ENCODE data around the gene ELAVL1. TPM values are rescaled to one million over a fixed set of nuclear protein-coding genes. Genes with fewer than 3 reads are reported as not detected.

The ELAVL1 gene
- total and polyA plus RNA-seq, 2 experiments from 2014 or later: 81.6 to 143 TPM

DNA sequence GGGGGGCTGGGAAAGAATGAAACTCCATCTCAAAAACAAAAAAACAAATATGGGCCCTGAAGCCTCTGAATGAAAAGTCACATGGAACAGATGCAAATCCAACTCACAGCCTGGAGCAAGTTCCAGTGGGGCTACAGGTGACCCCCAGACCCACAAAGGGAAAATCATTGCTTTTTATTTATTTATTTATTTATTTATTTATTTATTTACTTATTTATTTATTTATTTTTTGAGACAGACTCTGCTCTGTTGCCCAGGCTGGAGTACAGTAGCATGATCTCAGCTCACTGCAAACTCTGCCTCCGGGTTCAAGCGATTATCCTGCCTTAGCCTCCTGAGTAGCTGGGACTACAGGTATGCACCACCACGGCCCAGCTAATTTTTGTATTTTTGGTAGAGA lies 33.8 kb upstream of the ELAVL1 start:
- no peak for ATAC-seq
- Histone ChIP-seq H3K27me3 (ENCODE audit: insufficient read depth) (no peaks in the 10 kb centered on the region), H3K4me2 (no peak overlapping the region), H3F3A (replicated peaks; ENCODE audit: low read depth) (no peaks in the 10 kb centered on the region), H3K79me2 (replicated peaks; ENCODE audit: insufficient read depth) (no peaks in the 10 kb centered on the region), H3K9me2 (ENCODE audit: insufficient read depth) (no peaks in the 10 kb centered on the region; the same call in 1 of the 2 replicates), H3K27ac (ENCODE audit: low read depth) (no peak overlapping the region), H3K36me3 (ENCODE audit: insufficient read depth) (no peaks in the 10 kb centered on the region), H3K4me1 (ENCODE audit: insufficient read depth) (peaks cover 3% of the 10 kb centered on the region; the same call in 1 of the 2 replicates), H3K4me3 (no peak overlapping the region), H4K20me1 (replicated peaks; ENCODE audit: insufficient read depth) (no peaks in the 10 kb centered on the region), H2AFZ (no peak overlapping the region)
- Mint-ChIP-seq H3K9me3 (no peaks in the 10 kb centered on the region), H3K4me3 (no peak overlapping the region), H3K27me3 (ENCODE audit: insufficient read depth, low read depth, poor library complexity) (peaks cover 3% of the 10 kb centered on the region), H3K36me3 (ENCODE audit: low read depth) (no peaks in the 10 kb centered on the region), H3K4me1 (peaks cover 6% of the 10 kb centered on the region; the same call in 2 of the 3 replicates), H3K27ac (no peak overlapping the region)
- no peak for TF ChIP-seq ZNF462 (CRISPR knock-in tag; IDR thresholded peaks at IDR 0.05)
- TF ChIP-seq EZH2 (IDR thresholded peaks at IDR 0.05; ENCODE audit: low read depth, unreplicated experiment): no peak
- no peak for TF ChIP-seq ZNF331 (CRISPR knock-in tag; IDR thresholded peaks at IDR 0.05; ENCODE audit: low read depth)
- TF ChIP-seq POLR2AphosphoS5 (IDR thresholded peaks at IDR 0.05; ENCODE audit: low read depth): no peak
- no peak for DNase-seq (ENCODE audit: low spot score)

DNA sequence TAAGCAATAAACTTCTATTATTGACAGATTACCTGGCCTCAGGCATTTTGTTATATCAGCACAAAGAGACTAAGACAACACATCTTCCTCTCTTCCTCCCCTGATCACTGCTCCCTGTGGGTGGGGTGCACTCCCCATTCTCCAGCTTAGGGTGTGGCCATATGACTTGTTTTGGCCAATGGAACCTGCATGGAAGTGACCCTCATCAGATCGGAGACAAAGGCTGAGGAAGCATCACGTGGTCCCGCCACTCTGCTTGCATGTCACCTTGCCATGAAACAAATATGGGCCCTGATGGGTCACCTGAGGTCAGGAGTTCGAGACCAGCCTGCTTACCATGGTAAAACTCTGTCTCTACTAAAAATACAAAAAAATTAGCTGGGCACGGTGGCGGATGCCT lies 33.4 kb upstream of the ELAVL1 start:
- Mint-ChIP-seq H3K4me3 (no peak overlapping the region), H3K4me1 (peaks cover 6% of the 10 kb centered on the region; the same call in 2 of the 3 replicates), H3K9me3 (no peaks in the 10 kb centered on the region), H3K27me3 (ENCODE audit: insufficient read depth, low read depth, poor library complexity) (peaks cover 3% of the 10 kb centered on the region), H3K27ac (no peak overlapping the region), H3K36me3 (ENCODE audit: low read depth) (no peaks in the 10 kb centered on the region)
- Histone ChIP-seq H3K4me2 (no peak overlapping the region), H3K4me3 (no peak overlapping the region), H3K79me2 (replicated peaks; ENCODE audit: insufficient read depth) (no peaks in the 10 kb centered on the region), H3K27ac (ENCODE audit: low read depth) (no peak overlapping the region), H3K27me3 (ENCODE audit: insufficient read depth) (no peaks in the 10 kb centered on the region), H3K4me1 (ENCODE audit: insufficient read depth) (peaks cover 3% of the 10 kb centered on the region; the same call in 1 of the 2 replicates), H2AFZ (no peak overlapping the region), H3K36me3 (ENCODE audit: insufficient read depth) (no peaks in the 10 kb centered on the region), H3F3A (replicated peaks; ENCODE audit: low read depth) (0 out of 2 replicates have a peak, but pooled peaks cover 2% of the 10 kb centered on the region), H3K9me2 (ENCODE audit: insufficient read depth) (no peaks in the 10 kb centered on the region; the same call in 1 of the 2 replicates), H4K20me1 (replicated peaks; ENCODE audit: insufficient read depth) (no peaks in the 10 kb centered on the region)
- no peak for ATAC-seq
- no peak for DNase-seq (ENCODE audit: low spot score)
- TF ChIP-seq JUNB (IDR thresholded peaks at IDR 0.05; ENCODE audit: unreplicated experiment) (no peak), ZNF114 (CRISPR knock-in tag; IDR thresholded peaks at IDR 0.05) (no peak), CREB1 (CRISPR knock-in tag; IDR thresholded peaks at IDR 0.05; ENCODE audit: low read depth) (no peak), CTCF (conservative IDR thresholded peaks at IDR 0.05; ENCODE audit: low read depth in 2 of 2) (no peak)
